ENCODE results near the gene NOTCH4.
"Not testable (repeated sequence)": the region's sequence is repeated elsewhere in the genome, so short reads cannot be mapped to it uniquely, and the experiment has no call there.

The NOTCH4 gene

GRCh38 chr6:32220021-32220420, 3.8 kb downstream of the NOTCH4 start:
- no peaks in the 10 kb centered on the region for H3K36me3 ChIP-seq
- TF ChIP-seq Cebpa-rat (IDR thresholded peaks at IDR 0.05), result no peak
- no peaks in the 10 kb centered on the region for H3K27me3 ChIP-seq
- no peak overlapping the region for H3K4me3 ChIP-seq
- no peaks in the 10 kb centered on the region for H3K9me3 ChIP-seq
- peaks cover 9% of the 10 kb centered on the region; the same call in 1 of the 2 replicates for H3K4me1 ChIP-seq
- no peak overlapping the region for H3K27ac ChIP-seq
- no peak overlapping the region for H3K4me2 ChIP-seq
- no peak overlapping the region for H3K9ac ChIP-seq
- H4K20me1 ChIP-seq, result no peaks in the 10 kb centered on the region

- Histone ChIP-seq H3K9ac (no peak overlapping the region), H3K27ac (no peak overlapping the region), H3K4me3 (no peak overlapping the region), H3K36me3 (no peaks in the 10 kb centered on the region), H3K27me3 (no peaks in the 10 kb centered on the region), H4K20me1 (no peaks in the 10 kb centered on the region), H3K9me3 (no peaks in the 10 kb centered on the region), H3K4me2 (no peak overlapping the region), H3K4me1 (peaks cover 9% of the 10 kb centered on the region; the same call in 1 of the 2 replicates)
- TF ChIP-seq Cebpa-rat (IDR thresholded peaks at IDR 0.05), result no peak
These were observed 5.7 kb downstream of the NOTCH4 start for GRCh38 chr6:32218167-32218566.

GRCh38 chr6:32216998-32217397, 6.9 kb downstream of the NOTCH4 start:
- H3K4me3 ChIP-seq, result no peak overlapping the region
- no peak for TF ChIP-seq Cebpa-rat (IDR thresholded peaks at IDR 0.05)
- no peak overlapping the region for H3K4me2 ChIP-seq
- H3K9me3 ChIP-seq, result no peaks in the 10 kb centered on the region
- no peak overlapping the region for H3K27ac ChIP-seq
- no peaks in the 10 kb centered on the region for H3K4me1 ChIP-seq
- H3K27me3 ChIP-seq, result no peaks in the 10 kb centered on the region
- no peak overlapping the region for H3K9ac ChIP-seq
- no peaks in the 10 kb centered on the region for H3K36me3 ChIP-seq
- no peaks in the 10 kb centered on the region for H4K20me1 ChIP-seq

- no peak for TF ChIP-seq Cebpa-rat (IDR thresholded peaks at IDR 0.05)
- H4K20me1 ChIP-seq, result no peaks in the 10 kb centered on the region
These were observed 7.6 kb downstream of the NOTCH4 start for GRCh38 chr6:32216285-32216684.

GRCh38 chr6:32215617-32216016, 8.2 kb downstream of the NOTCH4 start:
- TF ChIP-seq Cebpa-rat (IDR thresholded peaks at IDR 0.05), result no peak
- Histone ChIP-seq H3K27me3 (no peaks in the 10 kb centered on the region), H3K9ac (no peak overlapping the region), H3K4me2 (no peak overlapping the region), H4K20me1 (no peaks in the 10 kb centered on the region), H3K4me3 (no peak overlapping the region), H3K4me1 (no peaks in the 10 kb centered on the region), H3K9me3 (no peaks in the 10 kb centered on the region), H3K36me3 (no peaks in the 10 kb centered on the region), H3K27ac (no peak overlapping the region)

More at GRCh38 chr6:32216285-32216684, 7.6 kb downstream of the NOTCH4 start:
- Histone ChIP-seq H3K9me3 (no peaks in the 10 kb centered on the region), H3K4me2 (no peak overlapping the region), H3K4me3 (no peak overlapping the region), H3K9ac (no peak overlapping the region), H3K27me3 (no peaks in the 10 kb centered on the region), H3K36me3 (no peaks in the 10 kb centered on the region), H3K27ac (no peak overlapping the region), H3K4me1 (no peaks in the 10 kb centered on the region)

GRCh38 chr6:32214126-32214525, 9.7 kb downstream of the NOTCH4 start:
- Histone ChIP-seq H3K36me3 (no peaks in the 10 kb centered on the region), H3K27ac (no peak overlapping the region), H3K4me3 (no peak overlapping the region), H3K9ac (no peak overlapping the region), H4K20me1 (no peaks in the 10 kb centered on the region), H3K4me1 (no peaks in the 10 kb centered on the region), H3K4me2 (no peak overlapping the region), H3K9me3 (no peaks in the 10 kb centered on the region), H3K27me3 (no peaks in the 10 kb centered on the region)
- no peak for TF ChIP-seq Cebpa-rat (IDR thresholded peaks at IDR 0.05)

- Histone ChIP-seq H3K36me3 (no peaks in the 10 kb centered on the region), H3K9me3 (no peaks in the 10 kb centered on the region), H3K27ac (no peak overlapping the region), H4K20me1 (no peaks in the 10 kb centered on the region), H3K4me1 (no peaks in the 10 kb centered on the region), H3K27me3 (no peaks in the 10 kb centered on the region), H3K4me3 (no peak overlapping the region), H3K9ac (no peak overlapping the region), H3K4me2 (no peak overlapping the region)
- TF ChIP-seq Cebpa-rat (IDR thresholded peaks at IDR 0.05), result no peak
These were observed 10.2 kb downstream of the NOTCH4 start for GRCh38 chr6:32213649-32214048.

GRCh38 chr6:32212076-32212760, 11.6 kb downstream of the NOTCH4 start:
- no peak for TF ChIP-seq Cebpa-rat (IDR thresholded peaks at IDR 0.05)
- Histone ChIP-seq H3K4me1 (no peaks in the 10 kb centered on the region), H3K36me3 (no peaks in the 10 kb centered on the region), H3K9me3 (no peaks in the 10 kb centered on the region), H3K9ac (no peak overlapping the region), H3K4me3 (no peak overlapping the region), H3K27ac (no peak overlapping the region), H3K4me2 (no peak overlapping the region), H4K20me1 (no peaks in the 10 kb centered on the region), H3K27me3 (no peaks in the 10 kb centered on the region)

- not testable (repeated sequence) for H3K4me2 ChIP-seq, H3K27me3 ChIP-seq, H3K9ac ChIP-seq, H3K4me3 ChIP-seq, H4K20me1 ChIP-seq, H3K27ac ChIP-seq, H3K4me1 ChIP-seq, H3K36me3 ChIP-seq, H3K9me3 ChIP-seq
These were observed 12.4 kb downstream of the NOTCH4 start for GRCh38 chr6:32211432-32211831.

- no peak overlapping the region for H3K9ac ChIP-seq
- TF ChIP-seq Cebpa-rat (IDR thresholded peaks at IDR 0.05), result no peak
- no peak overlapping the region for H3K4me3 ChIP-seq
- H3K9me3 ChIP-seq, result no peaks in the 10 kb centered on the region
- H4K20me1 ChIP-seq, result no peaks in the 10 kb centered on the region
- H3K27ac ChIP-seq, result no peak overlapping the region
- H3K4me2 ChIP-seq, result no peak overlapping the region
- no peaks in the 10 kb centered on the region for H3K4me1 ChIP-seq
- no peaks in the 10 kb centered on the region for H3K36me3 ChIP-seq
- H3K27me3 ChIP-seq, result no peaks in the 10 kb centered on the region
These were observed 13.7 kb downstream of the NOTCH4 start for GRCh38 chr6:32210191-32210601.

GRCh38 chr6:32208996-32209395, 14.9 kb downstream of the NOTCH4 start:
- H3K27me3 ChIP-seq, result no peaks in the 10 kb centered on the region
- H3K27ac ChIP-seq, result no peak overlapping the region
- H3K9me3 ChIP-seq, result no peaks in the 10 kb centered on the region
- H3K4me3 ChIP-seq, result no peak overlapping the region
- no peak overlapping the region for H3K4me2 ChIP-seq
- no peak for TF ChIP-seq Cebpa-rat (IDR thresholded peaks at IDR 0.05)
- H3K36me3 ChIP-seq, result no peaks in the 10 kb centered on the region
- no peaks in the 10 kb centered on the region for H4K20me1 ChIP-seq
- no peak overlapping the region for H3K9ac ChIP-seq
- no peaks in the 10 kb centered on the region for H3K4me1 ChIP-seq
